CD14-positive monocyte (primary cell): ENCODE results near the gene CYSTM1. TPM values are rescaled to one million over a fixed set of nuclear protein-coding genes. Genes with fewer than 3 reads are reported as not detected.

Experiments
- DNase-seq, 3 donors: peaks; one replicate each; pipeline ENCODE4 v3.0.0-alpha.2; 2011 to 2022
- H2AFZ ChIP-seq: 2 replicates; pipeline ENCODE4 v1.6.0; 2012; ENCODE audit warnings: mild to moderate bottlenecking, low read depth, low read length, inconsistent platforms; ENCODE audit not compliant: insufficient read depth, poor library complexity, severe bottlenecking
- H3K27ac ChIP-seq, 2 donors: 1 replicate in 1 of 2; 2 replicates in 1 of 2; pipeline ENCODE4 v1.5.1; 2012 to 2013; ENCODE audit warnings: low read length in 2 of 2, control low read depth in 1 of 2, inconsistent platforms in 1 of 2, low read depth in 1 of 2, mild to moderate bottlenecking in 1 of 2
- H3K27me3 ChIP-seq, 2 donors: one replicate each; pipeline versions ENCODE4 v1.6.0 to v1.6.1; 2011 to 2013; ENCODE audit warnings: low read length in 2 of 2; ENCODE audit not compliant: control insufficient read depth in 2 of 2, insufficient read depth in 2 of 2
- H3K36me3 ChIP-seq, 2 donors: replicated peaks in 1 of 2; 1 replicate in 1 of 2; 2 replicates in 1 of 2; pipeline versions ENCODE4 v1.5.1 to v1.6.1; 2012 to 2013; ENCODE audit warnings: low read length in 2 of 2, control low read depth in 1 of 2, inconsistent platforms in 1 of 2, mild to moderate bottlenecking in 1 of 2; ENCODE audit not compliant: insufficient read depth in 2 of 2, control insufficient read depth in 1 of 2
- H3K4me1 ChIP-seq, 2 donors: 1 replicate in 1 of 2; 2 replicates in 1 of 2; pipeline versions ENCODE4 v1.5.1 to v1.6.1; 2012 to 2013; ENCODE audit warnings: low read length in 2 of 2, control low read depth in 1 of 2, inconsistent platforms in 1 of 2, mild to moderate bottlenecking in 1 of 2, moderate library complexity in 1 of 2; ENCODE audit not compliant: insufficient read depth in 2 of 2, control insufficient read depth in 1 of 2
- H3K4me2 ChIP-seq: replicated peaks from 2 replicates; pipeline ENCODE3; 2012; ENCODE audit warnings: low read length, moderate library complexity, mild to moderate bottlenecking; ENCODE audit not compliant: poor library complexity, severe bottlenecking; ENCODE audit errors: extremely low read depth
- H3K4me3 ChIP-seq, 3 experiments: fragments of 200-600 bp in 1 of 3; sonication (generic) in 1 of 3; replicated peaks in 1 of 3; 1 replicate in 2 of 3; 2 replicates in 1 of 3; pipeline ENCODE4 v1.5.1; 2011 to 2013; ENCODE audit warnings: low read length in 3 of 3, mild to moderate bottlenecking in 3 of 3, control low read depth in 2 of 3, low read depth in 2 of 3, inconsistent platforms in 1 of 3, moderate library complexity in 1 of 3
- H3K79me2 ChIP-seq: 2 replicates; pipeline ENCODE4 v1.6.0; 2012; ENCODE audit warnings: mild to moderate bottlenecking, control low read depth, inconsistent platforms, low read length, moderate library complexity; ENCODE audit not compliant: insufficient read depth
- H3K9ac ChIP-seq: 2 replicates; pipeline ENCODE4 v1.6.0; 2017; ENCODE audit warnings: low read length, mild to moderate bottlenecking; ENCODE audit not compliant: insufficient read depth, poor library complexity, severe bottlenecking
- H3K9me3 ChIP-seq, 2 donors: replicated peaks in 1 of 2; 1 replicate in 1 of 2; 2 replicates in 1 of 2; pipeline versions ENCODE4 v1.5.1 to v1.6.1; 2012 to 2013; ENCODE audit warnings: low read length in 2 of 2, control low read depth in 1 of 2; ENCODE audit not compliant: control insufficient read depth in 1 of 2, insufficient read depth in 1 of 2
- H4K20me1 ChIP-seq: 2 replicates; pipeline ENCODE4 v1.6.0; 2012; ENCODE audit warnings: mild to moderate bottlenecking, low read length, control low read depth, moderate library complexity; ENCODE audit not compliant: insufficient read depth
- H3K27ac Mint-ChIP-seq, 7 donors: one replicate each; pipeline ENCODE4 v1.8.0; 2020; ENCODE audit warnings: mild to moderate bottlenecking in 7 of 7, mixed read lengths in 7 of 7, moderate library complexity in 6 of 7, inconsistent platforms in 2 of 7
- H3K27me3 Mint-ChIP-seq, 3 donors: one replicate each; pipeline ENCODE4 v1.8.0; 2021 to 2022; ENCODE audit warnings: low read depth in 3 of 3, mild to moderate bottlenecking in 3 of 3, mixed read lengths in 3 of 3, moderate library complexity in 3 of 3, inconsistent platforms in 1 of 3
- H3K36me3 Mint-ChIP-seq, 2 donors: one replicate each; pipeline ENCODE4 v1.8.0; 2020; ENCODE audit warnings: mixed read lengths in 2 of 2, inconsistent platforms in 1 of 2, mild to moderate bottlenecking in 1 of 2
- H3K4me1 Mint-ChIP-seq: one replicate; pipeline ENCODE4 v1.8.0; 2020; ENCODE audit warnings: mild to moderate bottlenecking, mixed read lengths
- H3K4me3 Mint-ChIP-seq, 2 donors: one replicate each; pipeline ENCODE4 v1.8.0; 2020; ENCODE audit warnings: mild to moderate bottlenecking in 2 of 2, mixed read lengths in 2 of 2, moderate library complexity in 1 of 2
- H3K9me3 Mint-ChIP-seq, 7 donors: one replicate each; pipeline ENCODE4 v1.8.0; 2020 to 2022; ENCODE audit warnings: mixed read lengths in 7 of 7, mild to moderate bottlenecking in 6 of 7, moderate library complexity in 6 of 7, inconsistent platforms in 2 of 7
- WGBS: methylation state at CpG from one replicate; pipeline ENCODE4 v1.1.5; 2013; ENCODE audit warnings: missing lambda C conversion rate; ENCODE audit not compliant: insufficient coverage; 5-methylcytosine and 5-hydroxymethylcytosine counted together
- intact Hi-C, 2 donors: fragments of 100-400 bp; cut with micrococcal nuclease; formaldehyde crosslinking; loops; one replicate each; pipeline versions ENCODE4 v1.15.0 to v1.15.1; 2023
- polyA plus RNA-seq, 3 donors: library from polyadenylated mRNA; depleted of rRNA in 1 of 3; unstranded in 2 of 3; stranded (reverse) in 1 of 3; fragments of 300-500 nt in 2 of 3; fragments of >200 nt in 1 of 3; fragmentation: Illumina TruSeq in 2 of 3; gene quantifications; 1 replicate in 2 of 3; 2 replicates in 1 of 3; pipeline ENCODE4 v1.2.3, GENCODE V29; 2012 to 2021
- TF ChIP-seq, protein P1 (sequence below): fragments of 200-600 bp; IDR thresholded peaks from one replicate; pipeline ENCODE4 v1.8.0; 2022; ENCODE audit warnings: antibody characterized with exemption, mild to moderate bottlenecking

Gene CYSTM1
- polyA plus RNA-seq, 3 donors: 14.0 to 40.0 (median 36.7) TPM

DNA sequence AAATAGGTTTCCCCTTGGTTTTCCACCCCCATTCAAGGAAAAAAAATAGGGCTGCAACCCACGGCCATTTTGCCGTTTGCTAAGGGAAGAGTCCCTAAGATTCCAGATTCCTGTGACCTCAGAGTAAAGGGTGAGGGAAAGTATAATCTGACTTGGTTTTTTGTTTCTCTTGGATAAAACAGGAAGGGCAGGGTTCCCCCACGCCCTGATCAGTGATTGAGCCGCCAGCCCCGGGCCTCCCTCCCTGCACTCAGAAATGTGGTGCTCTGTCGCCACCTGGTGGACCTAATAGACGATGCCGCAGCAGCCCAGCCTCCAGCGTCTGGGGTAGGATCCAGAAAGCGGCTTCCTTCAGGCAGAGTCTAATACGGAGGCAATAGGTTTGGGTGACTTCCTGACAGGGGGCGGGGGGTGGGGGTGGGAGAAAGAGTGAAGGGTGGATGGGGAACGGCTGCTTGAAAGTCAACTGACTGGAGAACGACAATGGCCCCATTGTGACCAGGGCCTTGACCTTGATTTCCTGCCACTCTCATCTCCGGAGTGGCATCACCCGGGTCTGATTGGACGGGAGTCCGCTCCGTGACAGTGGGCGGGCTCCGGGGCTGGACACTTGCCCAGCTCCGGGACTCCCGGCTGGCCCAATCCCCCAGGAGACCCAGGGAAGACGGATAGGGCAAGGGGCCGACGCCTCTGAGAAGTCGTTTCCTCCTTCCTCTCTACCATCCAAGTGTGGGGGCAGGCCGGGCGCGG, 17.8 kb upstream of the CYSTM1 start:
- Histone ChIP-seq H3K27ac (no peak overlapping the region), H3K4me3 (peak overlapping the region in 1 of 3 experiments; percentile 57), H3K9ac (no peak overlapping the region), H3K9me3 (no peaks in the 10 kb centered on the region), H2AFZ (peak overlapping the region; percentile 76), H4K20me1 (no peaks in the 10 kb centered on the region), H3K4me1 (peaks cover 6 to 24% of the 10 kb centered on the region in 2 donors), H3K79me2 (no peaks in the 10 kb centered on the region), H3K4me2 (peak overlapping the region; percentile 66), H3K27me3 (peaks cover 0 to 3% of the 10 kb centered on the region in 2 donors), H3K36me3 (no peaks in the 10 kb centered on the region)
- peaks cover 11 to 28% (median 13%) of the 10 kb centered on the region in 3 donors for H3K27me3 Mint-ChIP-seq
- H3K4me3 Mint-ChIP-seq: peak overlapping the region; percentile 45 to 77
- H3K27ac Mint-ChIP-seq: peak overlapping the region in 1 of 7 donors; percentile 18
- DNase-seq: peak; percentile 75 to 84 (median 83)
- intact Hi-C loops: loop anchor here (2.0 to 10.0 kb wide), 3 partner anchors 84 to 372 kb away; no protein-coding TSS in a partner anchor
- H3K9me3 Mint-ChIP-seq: peaks cover 0 to 2% (median 0%) of the 10 kb centered on the region in 7 donors
- 5% methylated on average over 25 of the region's 30 CpGs for WGBS
- H3K4me1 Mint-ChIP-seq: peaks cover 22% of the 10 kb centered on the region
- H3K36me3 Mint-ChIP-seq: no peaks in the 10 kb centered on the region
- TF ChIP-seq, protein P1, sequence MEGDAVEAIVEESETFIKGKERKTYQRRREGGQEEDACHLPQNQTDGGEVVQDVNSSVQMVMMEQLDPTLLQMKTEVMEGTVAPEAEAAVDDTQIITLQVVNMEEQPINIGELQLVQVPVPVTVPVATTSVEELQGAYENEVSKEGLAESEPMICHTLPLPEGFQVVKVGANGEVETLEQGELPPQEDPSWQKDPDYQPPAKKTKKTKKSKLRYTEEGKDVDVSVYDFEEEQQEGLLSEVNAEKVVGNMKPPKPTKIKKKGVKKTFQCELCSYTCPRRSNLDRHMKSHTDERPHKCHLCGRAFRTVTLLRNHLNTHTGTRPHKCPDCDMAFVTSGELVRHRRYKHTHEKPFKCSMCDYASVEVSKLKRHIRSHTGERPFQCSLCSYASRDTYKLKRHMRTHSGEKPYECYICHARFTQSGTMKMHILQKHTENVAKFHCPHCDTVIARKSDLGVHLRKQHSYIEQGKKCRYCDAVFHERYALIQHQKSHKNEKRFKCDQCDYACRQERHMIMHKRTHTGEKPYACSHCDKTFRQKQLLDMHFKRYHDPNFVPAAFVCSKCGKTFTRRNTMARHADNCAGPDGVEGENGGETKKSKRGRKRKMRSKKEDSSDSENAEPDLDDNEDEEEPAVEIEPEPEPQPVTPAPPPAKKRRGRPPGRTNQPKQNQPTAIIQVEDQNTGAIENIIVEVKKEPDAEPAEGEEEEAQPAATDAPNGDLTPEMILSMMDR: peak; percentile 86

DNA sequence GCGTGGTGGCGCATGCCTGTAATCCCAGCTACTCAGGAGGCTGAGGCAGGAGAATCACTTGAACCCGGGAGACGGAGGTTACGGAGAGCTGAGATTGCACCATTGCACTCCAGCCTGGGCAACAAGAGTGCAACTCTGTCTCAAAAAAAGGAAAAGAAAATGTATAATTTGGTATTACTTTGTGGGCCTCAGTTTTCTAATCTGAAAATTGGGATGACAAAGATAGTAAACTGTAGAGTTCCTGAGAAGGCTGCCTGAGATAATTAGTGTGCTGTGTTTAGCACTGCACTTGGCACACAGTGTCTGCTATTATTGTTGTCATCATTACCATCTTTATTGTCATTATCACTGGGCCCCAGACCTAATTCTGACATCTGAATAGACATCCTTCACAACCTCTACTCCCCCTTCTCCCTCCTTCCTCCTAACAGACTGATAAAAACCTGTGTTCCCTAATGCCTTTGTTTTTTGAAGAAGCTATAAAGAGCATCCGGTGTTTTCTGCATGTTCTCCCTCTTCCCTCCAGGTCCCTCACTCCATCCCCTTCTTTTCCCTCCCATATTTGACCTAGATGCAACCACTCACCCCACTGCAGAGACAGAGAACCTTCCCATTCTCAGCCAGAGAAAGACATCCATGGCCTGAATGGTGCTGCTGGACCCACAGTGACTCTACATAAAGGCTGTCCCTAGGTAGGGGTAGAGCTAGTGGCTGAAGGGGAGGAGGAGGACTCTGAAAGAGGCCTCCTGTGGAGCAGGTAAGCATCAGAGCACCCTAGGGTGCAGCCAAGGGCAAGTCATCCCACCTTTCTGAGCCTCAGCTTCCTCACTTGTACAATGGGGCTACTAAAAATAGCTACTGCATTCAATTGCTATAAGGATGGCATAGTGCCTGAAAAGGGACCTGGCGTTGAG, 15.7 kb upstream of the CYSTM1 start:
- Histone ChIP-seq H3K9ac (no peak overlapping the region), H3K79me2 (no peaks in the 10 kb centered on the region), H3K4me1 (peaks cover 4 to 11% of the 10 kb centered on the region in 2 donors), H4K20me1 (no peaks in the 10 kb centered on the region), H2AFZ (no peak overlapping the region), H3K27ac (no peak overlapping the region), H3K27me3 (no peaks in the 10 kb centered on the region), H3K4me2 (no peak overlapping the region), H3K4me3 (no peak overlapping the region), H3K36me3 (no peaks in the 10 kb centered on the region), H3K9me3 (no peaks in the 10 kb centered on the region)
- H3K36me3 Mint-ChIP-seq: no peaks in the 10 kb centered on the region
- WGBS: 97% methylated on average over 5 of the region's 7 CpGs
- H3K9me3 Mint-ChIP-seq: peaks cover 0 to 2% (median 0%) of the 10 kb centered on the region in 7 donors
- peak overlapping the region in 2 of 7 donors; percentile 37 to 65 for H3K27ac Mint-ChIP-seq
- H3K4me1 Mint-ChIP-seq: peaks cover 11% of the 10 kb centered on the region
- TF ChIP-seq, protein P1: no peak
- DNase-seq: no peak
- no peak overlapping the region for H3K4me3 Mint-ChIP-seq
- peaks cover 13 to 23% (median 14%) of the 10 kb centered on the region in 3 donors for H3K27me3 Mint-ChIP-seq
- intact Hi-C loops: loop anchor here in 1 of 2 donors (5.0 to 10.0 kb wide), 2 partner anchors 87 to 374 kb away; no protein-coding TSS in a partner anchor
